NCI-H1930 (cell line): ENCODE data around the gene GLMP.
A peak's percentile ranks its signal among the peaks of the same experiment; 100 is the strongest.

ENCODE experiments used
- DNase-seq, 2 experiments: peaks; one replicate each; lab custom pipeline; 2025; lab: John Stamatoyannopoulos, UW

GLMP gene

DNA sequence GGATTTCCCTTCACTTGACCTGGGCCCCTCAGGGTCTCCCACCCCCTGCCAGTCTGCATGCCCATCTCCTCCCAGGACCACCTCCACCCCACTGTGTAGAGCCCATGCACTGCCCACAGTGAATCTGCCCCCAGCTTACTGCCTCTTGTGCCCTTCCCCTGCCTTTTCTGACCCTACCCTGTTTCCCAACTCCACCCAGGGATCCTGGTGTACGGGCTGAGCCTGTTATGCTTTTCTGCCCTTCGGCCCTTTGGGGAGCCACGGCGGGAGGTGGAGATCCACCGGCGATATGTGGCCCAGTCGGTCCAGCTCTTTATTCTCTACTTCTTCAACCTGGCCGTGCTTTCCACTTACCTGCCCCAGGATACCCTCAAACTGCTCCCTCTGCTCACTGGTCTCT, 9.4 kb downstream of the GLMP start:
- DNase-seq: no peak

DNA sequence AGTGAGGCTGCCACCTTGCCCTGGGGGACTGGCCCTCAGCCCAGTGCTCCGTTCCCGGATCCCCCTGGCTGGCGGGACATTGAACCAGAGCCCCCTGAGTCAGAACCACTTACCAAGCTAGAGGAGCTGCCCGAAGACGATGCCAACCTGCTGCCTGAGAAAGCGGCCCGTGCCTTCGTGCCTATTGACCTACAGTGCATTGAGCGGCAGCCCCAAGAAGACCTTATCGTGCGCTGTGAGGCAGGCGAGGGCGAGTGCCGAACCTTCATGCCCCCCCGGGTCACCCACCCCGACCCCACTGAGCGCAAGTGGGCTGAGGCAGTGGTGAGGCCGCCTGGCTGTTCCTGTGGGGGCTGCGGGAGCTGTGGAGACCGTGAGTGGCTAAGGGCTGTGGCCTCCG, 10.0 kb downstream of the GLMP start:
- no peak for DNase-seq

DNA sequence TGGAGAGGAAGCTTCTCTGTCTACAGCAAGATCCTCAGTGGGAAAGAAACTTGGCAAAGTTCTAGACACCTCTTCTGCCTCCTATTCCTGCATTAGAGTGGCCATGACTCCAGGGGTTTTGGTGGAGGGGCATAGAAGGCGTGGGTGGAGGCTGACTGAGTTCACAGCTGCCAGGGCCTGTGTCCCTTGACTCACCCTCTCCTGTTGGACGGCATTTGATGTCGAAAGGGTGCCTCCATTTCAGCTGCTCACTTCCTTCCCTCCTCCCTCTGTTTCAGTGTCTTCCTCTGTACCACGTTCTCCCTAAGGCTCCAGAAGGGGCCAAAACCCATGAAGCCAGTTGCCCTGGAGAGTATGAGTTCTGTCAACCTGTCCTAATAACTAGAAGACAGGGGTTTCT, 10.7 kb downstream of the GLMP start:
- no peak for DNase-seq

DNA sequence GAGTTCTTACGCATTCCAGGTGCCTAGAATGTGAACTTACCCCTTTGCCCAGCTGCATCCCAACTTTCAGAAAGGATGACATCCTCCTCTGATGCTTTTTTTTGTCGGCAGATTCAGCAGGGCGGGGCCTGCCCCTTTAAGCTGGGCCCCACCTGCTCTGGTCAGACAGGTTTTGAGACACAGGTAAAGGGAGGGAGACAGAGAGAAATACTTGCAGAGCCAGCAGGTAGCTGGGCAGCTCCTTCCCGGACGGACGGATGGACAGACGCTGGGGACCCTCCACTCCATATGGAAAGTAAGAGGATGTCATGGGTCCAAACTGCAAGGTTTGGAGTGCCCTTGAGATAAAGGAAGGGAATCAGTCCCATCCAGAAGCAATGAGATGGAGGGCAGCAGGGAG, 11.4 kb downstream of the GLMP start, which contains the start of gene TMEM79:
Gene TMEM79 (plus strand): TSS at position 214 of the 400 bp plus-strand sequence. CDS start 902 bp downstream, outside the sequence.
- DNase-seq: no peak

DNA sequence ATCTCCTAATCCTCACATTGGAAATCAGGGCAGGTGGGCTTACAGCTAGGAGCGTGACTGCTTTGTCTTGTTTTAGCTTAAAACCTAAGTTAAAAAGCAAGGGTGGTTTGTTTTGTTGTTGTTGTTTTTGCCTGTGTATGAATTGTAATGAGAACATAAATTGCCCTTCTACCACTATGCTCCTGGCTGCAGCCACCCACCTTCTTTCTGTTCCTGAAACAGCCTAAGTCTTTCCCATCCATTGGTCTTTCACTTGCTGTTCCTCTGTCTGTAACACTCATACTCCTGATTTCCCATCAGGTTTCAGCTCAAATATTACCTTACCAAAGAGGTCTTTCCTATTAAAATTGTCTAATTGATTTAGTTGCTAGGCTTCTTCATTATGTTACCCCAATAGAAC, 12.0 kb downstream of the GLMP start:
- no peak for DNase-seq

DNA sequence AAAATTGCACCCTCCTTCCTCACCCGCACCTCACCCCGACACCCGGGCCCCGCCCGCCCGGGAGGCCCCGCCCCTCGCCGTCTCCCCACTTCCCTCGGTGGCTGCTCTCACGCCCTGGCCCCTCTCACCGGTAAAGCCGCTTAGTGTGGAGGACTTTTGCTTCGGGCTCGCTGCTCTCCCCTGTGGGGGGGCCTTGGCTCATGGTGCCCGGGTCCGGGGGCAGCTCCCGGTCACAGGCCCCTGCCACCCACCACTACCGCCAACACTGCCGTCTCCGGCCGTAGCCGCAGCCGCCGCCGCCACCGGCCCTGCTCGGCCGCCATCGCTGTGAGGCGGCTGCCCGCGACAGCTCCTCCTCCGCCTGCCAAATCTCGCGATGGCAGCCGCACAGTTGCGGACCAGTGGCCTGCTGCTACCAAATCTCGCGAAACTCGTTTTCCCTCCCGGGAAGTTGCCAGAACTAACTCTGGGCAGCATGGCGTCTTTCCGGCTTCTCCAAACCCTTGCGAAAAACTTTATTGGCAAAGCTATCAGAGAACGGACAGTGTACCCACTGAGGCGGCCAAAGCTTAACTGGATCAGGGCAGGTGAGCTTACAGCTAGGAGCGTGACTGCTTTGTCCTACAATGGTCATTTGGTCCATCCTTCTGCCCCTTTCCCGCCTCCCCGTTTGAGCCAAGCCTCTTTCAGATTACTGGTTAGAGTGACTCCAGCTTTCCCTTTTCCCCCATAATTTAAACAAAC, 12.8 kb downstream of the GLMP start, which contains the start of gene SMG5:
Gene SMG5 (minus strand): TSS at position 347 of the 744 bp plus-strand sequence. CDS start 145 bp downstream, at position 202.
- DNase-seq: peak; percentile 95 to 97

DNA sequence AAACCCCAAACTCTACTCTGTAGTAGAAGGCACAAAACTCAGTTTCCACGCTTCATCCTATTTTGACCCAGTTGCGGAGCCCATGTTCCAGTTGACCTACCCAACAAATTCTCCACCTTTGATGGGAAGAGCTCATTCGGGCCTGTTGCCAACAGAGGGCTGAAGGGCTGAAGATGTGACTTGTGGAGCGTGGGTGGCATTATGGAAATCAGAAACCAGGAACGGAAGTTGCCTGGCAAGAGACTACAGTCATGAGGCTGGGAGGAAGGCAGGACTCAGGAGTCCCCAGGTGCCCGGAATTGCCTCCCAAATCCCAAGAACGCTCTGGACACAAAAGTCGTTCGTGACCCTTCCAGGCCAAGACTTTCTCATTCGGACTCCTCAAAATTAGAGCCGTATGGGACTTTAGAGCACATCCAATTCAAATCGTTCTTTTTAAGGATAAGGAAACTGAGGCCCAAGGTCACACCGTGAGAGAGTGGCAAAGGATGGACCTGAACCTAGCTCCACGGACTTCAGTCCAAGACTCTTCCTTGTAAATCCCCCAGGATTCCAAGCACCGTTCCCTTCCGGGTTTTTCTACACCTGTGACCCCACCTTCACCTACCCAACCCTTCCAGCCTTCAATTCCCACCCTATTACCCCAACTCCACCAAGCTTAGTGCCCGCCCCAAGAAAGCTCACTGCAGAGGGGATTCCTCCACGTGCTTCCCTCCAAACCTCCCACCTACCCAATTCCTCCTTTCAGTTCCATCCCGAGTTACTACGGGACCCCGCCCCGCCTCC, 13.6 kb downstream of the GLMP start:
- peak in 1 of 2 experiments; percentile 8 for DNase-seq

DNA sequence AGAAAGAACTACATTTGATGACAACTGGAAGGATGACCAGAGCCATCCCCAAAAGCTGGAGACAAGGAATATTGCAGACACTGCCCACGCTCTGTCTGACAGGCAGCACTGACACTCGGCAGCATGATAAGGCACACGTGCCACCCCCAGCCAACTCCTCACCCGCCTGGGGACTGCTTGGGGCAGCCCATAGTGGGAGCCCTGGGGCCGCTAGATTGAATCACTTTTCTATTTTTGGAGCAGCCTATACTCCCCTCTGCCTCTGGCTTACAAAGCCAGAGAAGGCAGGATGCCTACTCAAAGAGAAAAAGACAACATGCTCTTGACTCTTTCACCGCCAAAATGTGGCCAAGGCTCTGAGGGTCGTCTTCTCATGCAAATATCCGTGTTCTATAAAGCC, 14.2 kb downstream of the GLMP start:
- DNase-seq: no peak

DNA sequence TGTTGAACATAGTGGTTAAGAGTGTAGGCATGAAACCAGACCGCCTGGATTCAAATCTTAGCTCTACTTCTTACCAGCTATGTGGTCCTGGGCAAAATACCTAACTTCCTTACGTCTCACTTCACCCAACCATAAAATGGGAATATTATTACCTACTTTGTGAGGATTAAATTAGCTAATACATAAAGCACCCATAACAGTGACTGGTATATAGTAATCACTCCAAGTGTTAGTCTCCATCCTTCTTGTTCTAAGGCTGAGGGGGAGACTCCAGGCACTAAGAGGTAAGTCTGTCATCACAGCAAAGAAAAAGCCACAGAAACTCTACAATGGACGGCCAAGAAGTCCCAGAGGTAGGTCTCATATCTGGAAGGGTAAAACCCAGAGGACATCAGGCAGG, 15.6 kb downstream of the GLMP start:
- no peak for DNase-seq

DNA sequence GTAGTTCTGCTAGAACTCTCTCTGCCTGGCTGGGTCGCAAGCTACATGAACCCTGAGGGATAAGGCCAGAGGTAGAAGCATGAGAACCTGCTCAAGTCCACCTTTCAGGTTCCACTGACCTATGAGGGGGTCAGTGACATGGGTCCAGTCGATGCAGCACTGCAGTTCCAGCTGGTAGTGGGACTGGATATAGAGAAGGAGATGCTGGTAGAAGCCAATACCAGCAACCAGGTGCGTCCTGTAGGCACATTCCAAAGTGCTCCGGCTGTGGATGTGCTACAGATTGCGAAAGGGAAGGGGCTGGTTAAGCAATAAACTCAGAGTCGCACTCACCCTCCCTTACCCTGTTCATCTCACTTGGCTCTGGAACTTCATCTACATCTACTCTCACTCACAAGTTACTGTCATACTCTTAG, 18.5 kb downstream of the GLMP start:
- no peak for DNase-seq

DNA sequence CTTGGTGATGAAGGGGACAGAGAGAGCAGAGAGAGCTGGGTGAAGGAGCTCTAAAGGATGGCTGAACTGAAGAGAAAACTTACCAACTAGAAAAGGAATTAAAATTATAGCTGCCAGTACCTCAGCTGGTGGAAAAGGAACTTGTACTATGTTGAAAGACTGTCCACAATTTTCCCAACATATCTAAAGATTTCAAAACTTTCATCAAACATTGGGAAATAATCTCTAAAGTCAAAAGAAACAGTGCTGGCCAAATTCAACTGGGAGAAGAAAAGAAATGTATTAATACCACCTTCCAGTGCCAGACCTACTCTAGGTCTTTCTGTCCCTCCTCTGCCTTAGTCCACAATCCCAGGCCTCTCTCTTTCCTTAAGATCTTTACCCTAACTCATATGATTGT, 18.9 kb downstream of the GLMP start:
- DNase-seq: no peak

DNA sequence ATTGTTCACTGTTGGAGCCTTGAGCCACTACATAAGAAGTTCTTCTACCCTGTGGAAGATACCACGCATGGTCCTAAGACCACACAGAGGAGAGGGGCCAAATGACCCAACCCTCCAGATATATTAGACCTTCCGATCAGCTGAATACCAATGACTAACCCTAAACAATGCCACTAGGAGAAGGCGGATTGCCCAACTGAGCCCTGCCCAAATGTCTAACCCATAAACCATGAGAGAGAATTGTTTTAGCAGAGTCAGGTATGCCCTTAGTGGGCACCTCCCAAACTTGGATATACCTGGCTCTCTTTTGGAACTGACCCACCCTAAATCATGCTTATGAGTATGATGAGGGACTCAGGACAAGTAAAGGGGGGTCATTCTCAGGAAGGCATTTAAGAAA, 25.2 kb downstream of the GLMP start:
- no peak for DNase-seq

DNA sequence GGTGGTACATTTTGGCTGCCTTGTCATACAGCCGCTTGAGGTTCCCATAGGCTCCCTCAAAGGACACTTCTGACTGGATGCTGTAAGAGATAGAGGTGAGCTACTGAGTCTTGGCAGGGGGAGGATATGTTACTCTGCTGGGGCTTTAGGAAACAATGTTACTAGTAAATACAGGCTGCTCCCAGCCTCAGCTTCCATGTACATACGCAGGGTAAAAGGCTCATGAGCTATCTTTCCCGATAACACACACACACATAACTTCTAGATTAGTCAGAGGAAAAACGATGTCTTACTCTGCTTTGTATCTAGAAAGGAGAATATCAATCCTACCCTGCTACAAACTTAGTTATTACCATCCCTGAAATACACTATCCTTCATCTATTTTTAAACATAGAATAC, 27.1 kb downstream of the GLMP start:
- DNase-seq: no peak

DNA sequence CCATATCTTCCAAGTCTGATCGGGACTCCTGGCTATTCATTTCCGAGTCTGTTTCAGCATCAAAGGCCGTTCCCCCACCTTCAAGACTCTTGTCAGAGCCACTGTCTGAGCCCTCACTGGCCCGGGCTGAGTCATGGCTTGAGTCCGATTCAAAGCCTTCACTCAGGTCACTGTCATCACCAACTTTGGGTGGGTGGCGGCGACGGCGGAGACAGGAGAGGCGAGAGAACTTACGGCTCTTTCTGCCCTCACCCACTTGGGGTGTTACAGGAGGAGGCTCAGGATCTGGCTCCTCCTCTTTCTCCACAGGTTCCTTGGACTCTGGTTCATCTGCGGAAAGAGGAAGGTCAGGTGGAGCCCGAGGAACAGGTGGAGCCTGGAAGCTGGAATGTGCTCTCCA, 29.4 kb downstream of the GLMP start:
- no peak for DNase-seq

DNA sequence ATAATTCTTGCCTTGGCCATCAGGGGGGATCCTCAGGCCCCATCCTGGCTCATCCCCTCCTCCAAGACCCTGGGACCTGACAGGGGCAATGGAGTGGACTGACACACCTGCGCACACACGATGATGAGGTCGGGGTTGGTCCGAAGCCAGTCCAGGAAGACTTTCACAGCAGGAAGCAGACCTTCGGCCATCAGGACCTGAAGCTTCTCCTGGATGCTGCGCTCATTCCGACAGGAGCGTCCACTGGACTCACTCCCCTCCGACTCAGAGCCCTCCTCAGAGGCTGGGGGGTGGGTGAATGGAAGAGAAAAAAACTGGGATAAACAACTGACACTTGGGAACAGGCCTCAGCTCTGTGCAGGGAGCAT, 32.2 kb downstream of the GLMP start:
- DNase-seq: no peak

DNA sequence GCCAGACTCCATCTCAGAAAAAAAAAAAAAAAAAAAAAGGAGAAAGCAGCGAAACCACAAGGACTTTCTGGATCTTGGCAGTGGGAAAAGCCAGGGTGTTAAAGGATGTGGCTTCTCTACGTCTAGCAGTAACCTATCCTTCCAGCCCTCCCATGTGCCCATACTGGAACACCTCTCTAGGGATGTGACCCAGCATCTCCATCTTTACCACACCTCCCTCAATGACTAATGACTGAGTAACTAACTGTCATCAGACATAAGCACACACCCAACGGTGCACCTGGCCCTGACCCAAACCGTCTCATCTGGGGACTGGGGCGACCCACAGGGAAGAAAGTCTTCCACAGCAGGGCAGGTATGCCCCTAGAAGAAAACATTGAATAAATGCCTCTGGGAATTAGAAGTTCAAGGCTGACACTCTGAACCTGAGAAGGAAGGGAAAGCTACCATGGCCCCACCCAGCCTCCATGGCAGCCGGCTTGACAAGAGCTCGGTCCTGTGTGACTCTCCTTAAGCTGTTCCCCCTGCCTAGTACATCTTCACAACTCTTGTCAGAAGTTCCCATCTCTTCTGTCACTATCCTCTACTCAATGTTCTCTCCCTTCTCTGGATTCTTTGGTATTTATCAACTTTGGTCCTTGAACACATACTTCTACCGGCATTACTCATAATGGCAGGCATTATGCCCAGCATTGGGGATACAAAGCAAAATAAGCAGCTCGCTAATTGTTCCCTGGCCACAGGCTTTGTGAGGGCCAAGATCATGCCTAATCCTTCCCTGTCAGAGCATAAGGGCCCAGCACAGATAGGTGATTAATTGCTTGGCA, 32.8 kb downstream of the GLMP start:
- no peak for DNase-seq

DNA sequence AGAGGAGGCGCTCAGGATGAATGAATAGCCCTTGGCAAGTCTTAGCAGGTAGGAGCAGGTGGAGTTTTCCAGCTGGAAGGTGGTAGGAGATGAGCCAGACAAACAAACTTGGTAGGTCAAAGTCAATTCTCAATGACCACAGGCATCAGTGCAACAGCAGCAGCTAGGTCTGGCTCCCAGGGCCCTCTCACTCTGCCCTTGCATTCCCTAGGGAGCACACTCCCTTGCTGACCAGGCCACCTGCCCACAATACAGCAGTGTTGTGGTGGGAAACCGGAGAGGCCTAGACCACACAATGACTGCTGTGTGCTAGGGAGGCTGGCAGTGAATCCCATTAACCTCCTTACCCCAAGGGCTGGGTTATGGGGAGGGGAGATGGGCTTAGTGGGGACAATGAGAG, 34.6 kb downstream of the GLMP start:
- no peak for DNase-seq

DNA sequence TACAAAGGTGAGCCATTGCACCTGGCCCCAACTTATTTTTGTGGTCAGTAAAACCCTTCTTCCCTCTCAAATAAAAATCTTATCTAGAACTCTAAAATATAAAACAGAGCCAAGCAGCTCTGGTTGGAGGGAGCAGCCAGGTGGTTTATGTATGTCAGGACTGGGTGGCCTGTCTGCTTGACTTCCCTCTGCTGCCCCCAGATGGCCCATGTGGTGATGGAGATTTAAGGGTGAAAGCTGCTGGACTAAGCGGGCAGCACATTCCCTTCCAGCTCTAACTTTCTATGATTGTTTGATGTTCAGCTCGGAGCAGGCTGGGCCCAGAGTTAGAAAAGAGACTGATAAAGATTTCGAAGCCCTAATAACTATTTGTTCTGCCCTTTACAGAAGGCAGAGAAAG, 35.7 kb downstream of the GLMP start:
- DNase-seq: peak in 1 of 2 experiments; percentile 12

DNA sequence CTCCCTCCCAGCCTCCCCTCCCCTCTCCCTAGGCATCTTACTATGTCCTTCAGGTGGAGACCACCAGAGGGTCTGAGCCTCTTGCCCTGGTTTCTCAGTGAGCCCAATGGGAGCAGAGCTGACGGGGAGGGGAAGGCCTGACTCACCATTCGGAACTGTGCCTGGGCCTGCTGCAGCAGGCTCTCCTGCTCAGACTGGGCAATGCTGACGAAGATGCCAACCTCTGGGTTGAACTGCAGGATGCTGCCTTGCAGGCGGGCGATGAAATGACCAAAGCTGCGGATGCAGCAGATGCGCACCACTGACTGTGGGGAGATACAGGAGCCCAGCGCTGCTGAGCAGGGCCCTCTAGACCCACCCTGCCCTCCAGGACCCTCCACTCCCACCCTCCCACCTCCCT, 36.6 kb downstream of the GLMP start:
- no peak for DNase-seq

DNA sequence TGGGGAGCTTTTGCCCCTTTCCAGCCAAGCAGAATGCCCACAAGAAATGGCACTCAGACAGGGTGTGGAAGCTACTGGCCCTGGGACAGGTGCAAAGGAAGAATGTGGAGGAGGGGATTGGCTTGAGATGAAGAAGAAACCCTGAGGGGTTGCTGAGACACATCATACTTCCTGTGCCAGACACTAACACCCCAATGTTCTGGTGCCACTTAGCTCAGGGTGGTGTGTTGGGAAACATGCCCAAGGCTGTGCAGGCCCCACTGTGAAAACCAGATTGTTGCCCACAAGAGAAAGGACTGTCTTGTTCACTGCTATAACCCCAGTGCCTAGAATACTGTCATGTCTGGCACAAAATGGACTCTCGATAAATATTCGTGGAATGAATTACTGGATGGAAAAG, 37.8 kb downstream of the GLMP start:
- DNase-seq: no peak

DNA sequence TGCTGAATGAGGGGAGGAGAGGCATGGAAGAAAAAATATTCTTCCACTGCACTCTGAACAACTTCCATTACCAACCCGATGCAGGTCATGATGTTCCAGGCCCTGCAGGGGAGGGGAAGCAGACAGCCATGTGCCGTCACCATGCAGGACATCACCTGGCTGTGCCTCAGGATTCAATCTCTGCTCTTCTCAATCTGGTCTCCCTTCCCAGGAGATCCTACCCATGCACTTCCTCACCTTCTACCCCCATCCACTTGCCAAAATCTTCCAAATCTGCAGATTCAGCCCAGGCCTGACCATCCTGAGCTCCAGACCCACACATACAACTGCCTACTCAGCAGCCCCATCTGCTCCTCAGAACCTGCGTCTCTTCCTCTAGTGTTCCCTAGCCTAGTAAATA, 41.8 kb downstream of the GLMP start:
- no peak for DNase-seq

DNA sequence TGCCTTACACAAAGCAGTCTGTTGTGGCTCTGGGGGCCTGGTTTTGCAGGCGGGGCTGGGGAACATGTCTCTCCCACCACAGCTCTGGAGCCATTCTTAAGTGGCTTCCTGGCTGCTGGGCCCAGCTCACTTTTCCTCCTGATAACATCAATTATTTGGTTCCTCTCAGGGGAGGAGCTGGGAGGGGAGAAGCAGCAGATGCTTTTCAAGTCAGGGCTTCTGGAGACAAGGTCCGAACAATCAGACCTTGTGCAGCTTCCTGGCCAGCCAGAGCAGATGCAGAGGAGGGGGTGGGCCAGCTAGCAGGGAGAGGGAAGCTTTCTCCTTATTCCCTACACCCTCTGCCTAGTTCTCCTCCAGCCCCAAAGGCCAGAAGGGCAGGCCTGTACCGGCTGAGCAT, 44.0 kb downstream of the GLMP start:
- DNase-seq: no peak

DNA sequence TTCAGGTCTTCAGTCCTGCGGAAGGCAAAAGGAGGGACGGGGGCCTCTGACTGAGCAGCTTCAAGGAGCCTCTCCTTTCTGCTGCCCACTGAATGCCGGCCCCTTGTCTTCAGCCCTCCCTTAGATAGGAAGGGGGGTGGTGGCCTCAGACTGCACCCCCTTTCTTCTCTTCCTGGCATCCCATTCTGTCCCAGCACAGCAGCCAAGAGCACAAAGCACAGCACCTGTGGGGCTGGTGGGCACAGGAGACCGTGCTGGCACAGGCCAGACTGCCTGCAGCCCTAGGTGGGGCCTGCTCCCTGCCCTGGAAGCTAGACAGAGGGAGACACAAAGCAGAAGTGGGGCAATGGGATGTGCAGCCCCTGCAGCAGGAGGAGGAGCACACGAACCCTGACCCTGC, 45.9 kb downstream of the GLMP start:
- DNase-seq: no peak
